ENCODE data around the gene CHST3. TPM values are rescaled to one million over a fixed set of nuclear protein-coding genes. Genes with fewer than 3 reads are reported as not detected.
A peak's percentile ranks its signal among the peaks of the same experiment; 100 is the strongest.

The CHST3 gene
- total and polyA plus RNA-seq, 10 of the 15 experiments (the other 5 are each of a cell fraction or from before 2014, with no cell fraction given), result 0.03 to 0.50 (median 0.05) TPM; not detected in 2

GRCh38 chr10:71984809-71985388 lies 20.7 kb downstream of the CHST3 start:
- RAD21 ChIA-PET (ENCODE audit: unreplicated experiment), result interaction anchor here (0.6 to 3.4 kb wide), 13 partner anchors 10 to 271 kb away, joined by 3 to 21 read pairs (median 5); partner anchors contain the start of genes ANAPC16 and ASCC1
- WGBS (ENCODE audit: insufficient coverage, insufficient replicate concordance, low lambda C conversion rate, missing lambda C conversion rate), result 40% methylated on average over 7 of the region's 9 CpGs
- ATAC-seq, result peak; percentile 63
- SMC1A ChIA-PET (ENCODE audit: uncharacterized antibody, unreplicated experiment), result interaction anchor here (1.0 to 3.6 kb wide), 15 partner anchors 10 to 349 kb away, joined by 3 to 25 read pairs (median 4); no protein-coding TSS in a partner anchor
- peak overlapping the region; percentile 44 for H2AFZ ChIP-seq (ENCODE audit: control insufficient read depth, low read depth, low read length)
- CTCF ChIA-PET, result interaction anchor here (0.7 to 3.8 kb wide), 18 partner anchors 9 to 601 kb away, joined by 3 to 11 read pairs (median 3); no protein-coding TSS in a partner anchor
- H3K27me3 ChIP-seq (replicated peaks in 1 of 2; ENCODE audit: control insufficient read depth in 2 of 2, insufficient read depth in 2 of 2, low read length in 1 of 2), result no peaks in the 10 kb centered on the region
- no peaks in the 10 kb centered on the region for H3K36me3 ChIP-seq (ENCODE audit: control insufficient read depth in 2 of 2, insufficient read depth in 2 of 2, low read length in 1 of 2)
- H3K27ac ChIP-seq (ENCODE audit: control insufficient read depth, insufficient read depth), result peak overlapping the region; percentile 88
- H3K4me2 ChIP-seq (ENCODE audit: control insufficient read depth, insufficient read depth), result peak overlapping the region; percentile 75
- peaks cover 44% of the 10 kb centered on the region for H3K4me1 ChIP-seq (ENCODE audit: control insufficient read depth, insufficient read depth, low read length)
- peak; percentile 55 for DNase-seq (ENCODE audit: low read depth, low spot score)
- intact Hi-C loops (cut with micrococcal nuclease; ENCODE audit: unreplicated experiment) (loop anchor here (5.0 kb wide), 1 partner anchor 232 kb away; the partner anchor contains the start of genes ANAPC16 and ASCC1), in situ Hi-C loops (cut with MboI) (no loop called here)
- no peaks in the 10 kb centered on the region for H3K79me2 ChIP-seq (ENCODE audit: control insufficient read depth, insufficient read depth, low read length)
- POLR2A ChIA-PET, result interaction anchor here (0.6 to 2.3 kb wide), 7 partner anchors 10 to 276 kb away, joined by 3 to 7 read pairs (median 4); no protein-coding TSS in a partner anchor
- peak overlapping the region; percentile 32; the same call in 1 of the 2 replicates for H3K9ac ChIP-seq (ENCODE audit: control insufficient read depth, insufficient read depth, low read length)
- FAIRE-seq, result no peak
- TF ChIP-seq SMARCA5 (IDR thresholded peaks at IDR 0.05) (0 out of 2 replicates have a peak, but pooled peaks have one; percentile 32), ZNF24 (IDR thresholded peaks at IDR 0.05) (no peak), IKZF2 (IDR thresholded peaks at IDR 0.05) (0 out of 4 replicates have a peak, but pooled peaks of 1 of the 2 experiments have one; percentile 18), HDGF (IDR thresholded peaks at IDR 0.05) (no peak), ZNF207 (IDR thresholded peaks at IDR 0.05; ENCODE audit: borderline replicate concordance) (0 out of 2 replicates have a peak, but pooled peaks have one; percentile 49), LARP7 (IDR thresholded peaks at IDR 0.05) (0 out of 2 replicates have a peak, but pooled peaks have one; percentile 43), PAX5 (IDR thresholded peaks at IDR 0.05; ENCODE audit: borderline replicate concordance, low read depth, low read length) (peak; percentile 69; the same call in 1 of the 2 replicates), NR2F1 (conservative IDR thresholded peaks at IDR 0.05) (peak; percentile 45), MEF2B (IDR thresholded peaks at IDR 0.05; ENCODE audit: partially characterized antibody, poor library complexity, severe bottlenecking) (peak; percentile 75), RUNX3 (IDR thresholded peaks at IDR 0.05; ENCODE audit: low read length) (0 out of 2 replicates have a peak, but pooled peaks have one; percentile 26), ZNF592 (IDR thresholded peaks at IDR 0.05) (0 out of 2 replicates have a peak, but pooled peaks have one; percentile 14), TCF3 (IDR thresholded peaks at IDR 0.05; ENCODE audit: borderline replicate concordance, insufficient read depth, low read depth, low read length) (0 out of 2 replicates have a peak, but pooled peaks have one; percentile 30), EP300 (IDR thresholded peaks at IDR 0.05; ENCODE audit: borderline replicate concordance in 1 of 2, control insufficient read depth in 1 of 2, low read depth in 2 of 2, low read length in 2 of 2) (no peak)
- TF ChIP-seq, protein P1, sequence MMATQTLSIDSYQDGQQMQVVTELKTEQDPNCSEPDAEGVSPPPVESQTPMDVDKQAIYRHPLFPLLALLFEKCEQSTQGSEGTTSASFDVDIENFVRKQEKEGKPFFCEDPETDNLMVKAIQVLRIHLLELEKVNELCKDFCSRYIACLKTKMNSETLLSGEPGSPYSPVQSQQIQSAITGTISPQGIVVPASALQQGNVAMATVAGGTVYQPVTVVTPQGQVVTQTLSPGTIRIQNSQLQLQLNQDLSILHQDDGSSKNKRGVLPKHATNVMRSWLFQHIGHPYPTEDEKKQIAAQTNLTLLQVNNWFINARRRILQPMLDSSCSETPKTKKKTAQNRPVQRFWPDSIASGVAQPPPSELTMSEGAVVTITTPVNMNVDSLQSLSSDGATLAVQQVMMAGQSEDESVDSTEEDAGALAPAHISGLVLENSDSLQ (IDR thresholded peaks at IDR 0.05), result peak; percentile 40; the same call in 1 of the 2 replicates
- TF ChIP-seq, protein P2, sequence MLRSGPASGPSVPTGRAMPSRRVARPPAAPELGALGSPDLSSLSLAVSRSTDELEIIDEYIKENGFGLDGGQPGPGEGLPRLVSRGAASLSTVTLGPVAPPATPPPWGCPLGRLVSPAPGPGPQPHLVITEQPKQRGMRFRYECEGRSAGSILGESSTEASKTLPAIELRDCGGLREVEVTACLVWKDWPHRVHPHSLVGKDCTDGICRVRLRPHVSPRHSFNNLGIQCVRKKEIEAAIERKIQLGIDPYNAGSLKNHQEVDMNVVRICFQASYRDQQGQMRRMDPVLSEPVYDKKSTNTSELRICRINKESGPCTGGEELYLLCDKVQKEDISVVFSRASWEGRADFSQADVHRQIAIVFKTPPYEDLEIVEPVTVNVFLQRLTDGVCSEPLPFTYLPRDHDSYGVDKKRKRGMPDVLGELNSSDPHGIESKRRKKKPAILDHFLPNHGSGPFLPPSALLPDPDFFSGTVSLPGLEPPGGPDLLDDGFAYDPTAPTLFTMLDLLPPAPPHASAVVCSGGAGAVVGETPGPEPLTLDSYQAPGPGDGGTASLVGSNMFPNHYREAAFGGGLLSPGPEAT (IDR thresholded peaks at IDR 0.05; ENCODE audit: low read depth), result peak; percentile 28; the same call in 1 of the 2 replicates
- BruUV-seq (replicated peaks), result no TSS peak
- H3K9me3 ChIP-seq (replicated peaks; ENCODE audit: control insufficient read depth, insufficient read depth, low read length), result no peaks in the 10 kb centered on the region
- no peaks in the 10 kb centered on the region for H4K20me1 ChIP-seq (ENCODE audit: control insufficient read depth, insufficient read depth)
- H3K4me3 ChIP-seq, result no peak overlapping the region

All from GM12878 (cell line).